Measurements from ENCODE around the gene TMEM59.
A peak's percentile ranks its signal among the peaks of the same experiment; 100 is the strongest.

TMEM59 gene

DNA sequence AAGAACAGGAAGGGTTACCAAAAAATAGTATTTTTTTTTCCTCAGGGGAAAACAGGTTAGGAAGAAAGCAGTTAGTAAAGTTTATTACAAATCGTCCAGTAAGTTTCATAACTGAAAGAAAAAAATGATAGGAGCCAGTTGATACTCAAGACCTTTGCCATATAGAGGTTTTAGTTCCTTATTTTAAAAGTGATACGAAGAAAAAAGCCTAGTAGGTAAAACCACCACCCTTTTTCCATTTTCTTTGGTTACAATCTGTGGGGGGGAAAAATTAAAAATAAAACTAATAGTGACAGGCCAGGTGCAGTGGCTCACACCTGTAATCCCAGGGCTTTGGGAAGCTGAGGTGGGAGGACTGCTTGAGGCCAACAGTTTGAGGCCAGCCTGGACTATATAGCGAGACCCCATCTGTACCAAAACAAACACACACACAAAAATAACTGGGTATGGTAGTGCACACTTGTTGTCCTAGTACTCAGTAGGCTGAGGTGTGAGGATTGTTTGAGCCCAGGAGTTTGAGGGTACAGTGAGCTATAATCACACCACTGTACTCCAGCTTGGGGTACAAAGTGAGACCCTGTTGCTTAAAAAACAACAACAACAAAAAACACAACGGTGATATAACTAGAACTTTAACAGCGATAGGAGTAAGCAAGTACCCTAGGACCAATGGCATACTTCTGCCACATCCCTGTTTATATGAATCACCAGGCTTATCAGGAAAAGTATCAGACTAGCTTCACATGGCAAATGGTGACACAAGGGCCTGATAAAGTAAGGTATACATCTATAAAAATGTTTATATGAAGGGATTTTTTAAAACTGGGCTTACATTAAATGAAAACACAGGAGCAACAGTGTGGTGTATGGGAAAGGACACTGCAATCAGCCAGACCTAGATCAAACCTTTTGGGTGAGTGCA, 5.4 kb downstream of the TMEM59 start:
- DNase-seq (no peak), ATAC-seq (ENCODE audit: insufficient read depth, low read depth) (no peak)
- no peak overlapping the region for H3K9ac ChIP-seq (ENCODE audit: low read depth, low read length)
- peaks cover 11% of the 10 kb centered on the region for H4K20me1 ChIP-seq (ENCODE audit: insufficient read depth, low read length)
- no peaks in the 10 kb centered on the region for H3K9me3 ChIP-seq (ENCODE audit: insufficient read depth, low read length, severe bottlenecking)
- H3K4me2 ChIP-seq (ENCODE audit: insufficient read depth, low read length): 0 out of 2 replicates have a peak overlapping the region, but pooled peaks have one; percentile 16
- peaks cover 27% of the 10 kb centered on the region for H3K36me3 ChIP-seq (ENCODE audit: insufficient read depth, low read length)
- peaks cover 85% of the 10 kb centered on the region for H3K79me2 ChIP-seq (ENCODE audit: insufficient read depth, low read length)
- H2AFZ ChIP-seq (ENCODE audit: low read depth, low read length): no peak overlapping the region
- H3K27ac ChIP-seq (ENCODE audit: low read length): no peak overlapping the region
- H3K4me1 ChIP-seq (ENCODE audit: insufficient read depth, low read length): peaks cover 22% of the 10 kb centered on the region
- no peak overlapping the region for H3K4me3 ChIP-seq (ENCODE audit: low read depth in 1 of 2, low read length in 2 of 2)
- no peaks in the 10 kb centered on the region for H3K27me3 ChIP-seq (ENCODE audit: insufficient read depth, low read length, poor library complexity)
- no peak for TF ChIP-seq EZH2 (IDR thresholded peaks at IDR 0.05; ENCODE audit: borderline replicate concordance, low read depth, low read length, severe bottlenecking)

DNA sequence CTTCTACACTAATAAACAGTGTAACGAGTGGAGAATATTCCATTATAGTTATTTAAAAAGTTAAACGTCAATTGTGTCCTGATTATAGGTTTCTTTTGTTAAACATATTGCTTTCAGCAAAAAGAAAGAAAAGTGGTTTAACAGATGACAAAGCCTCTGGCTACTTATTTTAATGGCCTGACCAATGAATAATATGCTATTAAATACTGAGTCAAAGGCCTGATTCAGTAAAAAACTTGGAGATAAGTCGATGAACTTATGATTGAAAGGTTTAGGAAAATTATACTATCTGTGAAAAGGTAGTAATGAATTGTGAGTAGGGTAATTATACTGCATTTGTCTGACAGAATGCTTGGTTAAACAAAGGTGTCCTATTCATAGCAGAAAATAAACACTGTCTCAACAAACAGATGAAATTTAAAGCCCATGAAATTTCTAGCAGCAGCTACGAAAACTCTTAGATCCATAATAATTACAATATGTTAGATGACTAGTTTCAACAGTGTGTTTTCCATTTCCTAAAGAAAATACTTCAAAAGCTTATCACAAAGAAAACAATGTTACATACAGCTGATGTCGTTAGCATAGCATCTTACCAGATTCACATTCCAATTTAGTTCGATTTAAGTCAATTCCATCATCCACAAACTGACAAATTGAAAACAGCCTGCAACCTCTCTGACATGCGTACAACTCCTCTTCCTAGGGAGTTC, 6.2 kb downstream of the TMEM59 start:
- no peak overlapping the region for H3K4me2 ChIP-seq (ENCODE audit: insufficient read depth, low read length)
- TF ChIP-seq EZH2 (IDR thresholded peaks at IDR 0.05; ENCODE audit: borderline replicate concordance, low read depth, low read length, severe bottlenecking): no peak
- TF ChIP-seq, protein P1, sequence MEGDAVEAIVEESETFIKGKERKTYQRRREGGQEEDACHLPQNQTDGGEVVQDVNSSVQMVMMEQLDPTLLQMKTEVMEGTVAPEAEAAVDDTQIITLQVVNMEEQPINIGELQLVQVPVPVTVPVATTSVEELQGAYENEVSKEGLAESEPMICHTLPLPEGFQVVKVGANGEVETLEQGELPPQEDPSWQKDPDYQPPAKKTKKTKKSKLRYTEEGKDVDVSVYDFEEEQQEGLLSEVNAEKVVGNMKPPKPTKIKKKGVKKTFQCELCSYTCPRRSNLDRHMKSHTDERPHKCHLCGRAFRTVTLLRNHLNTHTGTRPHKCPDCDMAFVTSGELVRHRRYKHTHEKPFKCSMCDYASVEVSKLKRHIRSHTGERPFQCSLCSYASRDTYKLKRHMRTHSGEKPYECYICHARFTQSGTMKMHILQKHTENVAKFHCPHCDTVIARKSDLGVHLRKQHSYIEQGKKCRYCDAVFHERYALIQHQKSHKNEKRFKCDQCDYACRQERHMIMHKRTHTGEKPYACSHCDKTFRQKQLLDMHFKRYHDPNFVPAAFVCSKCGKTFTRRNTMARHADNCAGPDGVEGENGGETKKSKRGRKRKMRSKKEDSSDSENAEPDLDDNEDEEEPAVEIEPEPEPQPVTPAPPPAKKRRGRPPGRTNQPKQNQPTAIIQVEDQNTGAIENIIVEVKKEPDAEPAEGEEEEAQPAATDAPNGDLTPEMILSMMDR (IDR thresholded peaks at IDR 0.05; ENCODE audit: borderline replicate concordance, extremely low read depth, low read length, poor library complexity, severe bottlenecking): no peak
- H3K9ac ChIP-seq (ENCODE audit: low read depth, low read length): no peak overlapping the region
- no peak overlapping the region for H2AFZ ChIP-seq (ENCODE audit: low read depth, low read length)
- no peak for DNase-seq
- peaks cover 36% of the 10 kb centered on the region for H3K36me3 ChIP-seq (ENCODE audit: insufficient read depth, low read length)
- H3K27ac ChIP-seq (ENCODE audit: low read length): no peak overlapping the region
- H3K4me3 ChIP-seq (ENCODE audit: low read depth in 1 of 2, low read length in 2 of 2): no peak overlapping the region
- ATAC-seq (ENCODE audit: insufficient read depth, low read depth): no peak
- no peaks in the 10 kb centered on the region for H3K9me3 ChIP-seq (ENCODE audit: insufficient read depth, low read length, severe bottlenecking)
- peaks cover 11% of the 10 kb centered on the region for H4K20me1 ChIP-seq (ENCODE audit: insufficient read depth, low read length)
- peaks cover 17% of the 10 kb centered on the region for H3K4me1 ChIP-seq (ENCODE audit: insufficient read depth, low read length)
- no peaks in the 10 kb centered on the region for H3K27me3 ChIP-seq (ENCODE audit: insufficient read depth, low read length, poor library complexity)
- peaks cover 77% of the 10 kb centered on the region for H3K79me2 ChIP-seq (ENCODE audit: insufficient read depth, low read length)

DNA sequence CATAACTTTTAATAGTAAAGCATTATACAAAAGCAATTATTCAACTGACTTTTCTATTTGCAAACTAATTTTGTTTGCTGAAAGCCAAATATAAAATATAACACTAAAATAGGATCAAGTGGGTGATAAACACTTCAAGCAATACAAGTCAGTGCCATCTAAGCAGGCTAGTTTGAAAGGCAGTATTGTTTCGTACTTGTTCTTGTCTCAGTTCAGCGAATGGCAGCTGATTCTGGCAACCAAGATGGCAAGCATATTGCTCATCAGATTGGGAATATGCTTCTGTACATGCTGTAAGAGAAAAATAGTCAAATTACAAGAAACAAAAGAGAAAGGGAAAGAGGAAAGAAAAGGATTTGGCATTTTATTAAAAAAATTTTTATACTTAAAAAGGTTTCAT, 7.5 kb downstream of the TMEM59 start:
- peaks cover 45% of the 10 kb centered on the region for H3K36me3 ChIP-seq (ENCODE audit: insufficient read depth, low read length)
- no peak for DNase-seq
- peaks cover 63% of the 10 kb centered on the region for H3K79me2 ChIP-seq (ENCODE audit: insufficient read depth, low read length)

More for the DNA sequence above, 7.5 kb downstream of the TMEM59 start:
- H3K9me3 ChIP-seq (ENCODE audit: insufficient read depth, low read length, severe bottlenecking): no peaks in the 10 kb centered on the region
- H3K27ac ChIP-seq (ENCODE audit: low read length): no peak overlapping the region
- no peak overlapping the region for H2AFZ ChIP-seq (ENCODE audit: low read depth, low read length)
- peaks cover 5% of the 10 kb centered on the region; the same call in 1 of the 2 replicates for H3K4me1 ChIP-seq (ENCODE audit: insufficient read depth, low read length)
- TF ChIP-seq EZH2 (IDR thresholded peaks at IDR 0.05; ENCODE audit: borderline replicate concordance, low read depth, low read length, severe bottlenecking): no peak
- TF ChIP-seq, protein P1 (IDR thresholded peaks at IDR 0.05; ENCODE audit: borderline replicate concordance, extremely low read depth, low read length, poor library complexity, severe bottlenecking): no peak
- no peaks in the 10 kb centered on the region for H3K27me3 ChIP-seq (ENCODE audit: insufficient read depth, low read length, poor library complexity)
- H4K20me1 ChIP-seq (ENCODE audit: insufficient read depth, low read length): peaks cover 7% of the 10 kb centered on the region
- no peak overlapping the region for H3K4me2 ChIP-seq (ENCODE audit: insufficient read depth, low read length)
- ATAC-seq (ENCODE audit: insufficient read depth, low read depth): no peak
- H3K4me3 ChIP-seq (ENCODE audit: low read depth in 1 of 2, low read length in 2 of 2): no peak overlapping the region
- H3K9ac ChIP-seq (ENCODE audit: low read depth, low read length): no peak overlapping the region
